CD4-positive, alpha-beta T cell treated with Interleukin-4 for 4 hours (primary cell): Measurements from ENCODE around the gene MAP3K21.
A peak's percentile ranks its signal among the peaks of the same experiment; 100 is the strongest.

Experiments
- DNase-seq: peaks from one replicate; pipeline ENCODE4 v3.0.0-alpha.2; 2020

Gene MAP3K21

DNA sequence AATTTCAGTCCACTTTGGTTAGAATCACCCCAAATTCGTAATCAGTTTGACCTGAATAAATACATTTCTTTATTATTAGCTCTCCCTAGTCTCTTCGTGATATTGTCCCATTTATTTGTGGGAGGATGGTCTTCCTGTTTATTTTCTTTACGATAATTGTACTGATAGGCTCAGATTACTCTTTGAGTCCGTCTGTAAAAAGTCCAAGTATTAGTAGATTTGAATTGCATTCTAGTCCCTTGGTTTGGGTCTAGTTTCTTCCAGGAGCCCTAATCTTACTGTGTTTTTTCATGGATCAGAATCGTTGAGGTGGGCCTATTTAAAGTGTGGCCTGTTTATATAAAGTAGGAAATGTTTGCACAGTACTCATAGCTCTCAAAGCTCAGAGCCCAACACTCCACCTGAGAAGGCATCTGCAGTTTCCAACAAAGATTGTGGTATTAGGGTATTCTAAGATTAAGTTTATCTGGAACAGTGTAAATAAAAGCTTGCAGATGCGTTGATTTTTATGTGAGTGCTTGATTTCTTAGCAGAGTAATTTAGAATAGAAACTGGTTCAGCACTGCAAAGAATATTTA, 33.1 kb downstream of the MAP3K21 start:
- no peak for DNase-seq

DNA sequence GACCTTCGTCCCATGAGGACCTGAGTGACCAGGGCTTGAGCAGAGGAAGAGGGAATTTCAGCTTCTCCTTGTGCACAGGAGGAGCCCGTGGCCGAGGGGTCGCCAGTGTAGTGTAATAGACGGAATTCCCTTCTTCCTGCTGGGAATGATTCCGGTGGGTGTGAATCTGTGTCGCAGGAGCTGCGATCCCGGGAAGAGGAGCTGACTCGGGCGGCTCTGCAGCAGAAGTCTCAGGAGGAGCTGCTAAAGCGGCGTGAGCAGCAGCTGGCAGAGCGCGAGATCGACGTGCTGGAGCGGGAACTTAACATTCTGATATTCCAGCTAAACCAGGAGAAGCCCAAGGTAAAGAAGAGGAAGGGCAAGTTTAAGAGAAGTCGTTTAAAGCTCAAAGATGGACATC, 34.4 kb downstream of the MAP3K21 start:
- no peak for DNase-seq

DNA sequence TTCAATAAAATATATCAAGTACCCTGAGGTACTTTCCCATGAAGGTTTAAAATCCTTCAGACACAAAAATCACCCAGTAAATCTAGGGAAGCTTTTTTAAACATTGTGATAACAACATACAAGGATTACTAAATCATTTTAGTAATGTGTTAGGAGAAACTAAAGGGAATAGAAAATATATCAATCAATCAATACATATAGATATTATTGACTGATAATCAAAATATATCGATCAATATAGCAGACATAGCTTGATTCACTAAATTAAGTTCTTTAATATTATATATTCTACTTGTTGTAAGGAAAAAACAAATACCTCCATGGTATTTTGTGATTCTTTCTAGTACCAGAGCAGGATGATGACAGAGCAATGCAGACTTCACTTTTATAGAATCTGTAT, 35.2 kb downstream of the MAP3K21 start:
- no peak for DNase-seq

DNA sequence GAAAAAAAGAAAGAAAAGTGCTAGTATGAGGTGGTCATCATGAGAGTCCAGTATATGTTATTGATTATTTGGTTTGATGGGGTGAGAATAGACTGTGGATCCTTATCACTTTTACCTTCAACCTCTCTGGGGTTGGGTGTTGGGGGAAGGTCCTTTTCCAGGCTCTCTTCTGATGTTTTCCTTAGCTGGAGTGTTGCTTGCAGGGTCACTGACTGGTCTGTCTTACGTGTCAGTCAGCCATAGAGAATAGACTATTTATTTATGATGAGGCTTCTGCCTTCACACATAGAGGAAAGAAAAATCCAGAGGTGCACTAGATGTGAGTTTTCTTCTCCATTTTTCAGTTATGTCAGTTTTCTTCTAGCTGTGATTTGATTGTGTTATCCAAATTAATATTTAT, 36.5 kb downstream of the MAP3K21 start:
- DNase-seq, result no peak

DNA sequence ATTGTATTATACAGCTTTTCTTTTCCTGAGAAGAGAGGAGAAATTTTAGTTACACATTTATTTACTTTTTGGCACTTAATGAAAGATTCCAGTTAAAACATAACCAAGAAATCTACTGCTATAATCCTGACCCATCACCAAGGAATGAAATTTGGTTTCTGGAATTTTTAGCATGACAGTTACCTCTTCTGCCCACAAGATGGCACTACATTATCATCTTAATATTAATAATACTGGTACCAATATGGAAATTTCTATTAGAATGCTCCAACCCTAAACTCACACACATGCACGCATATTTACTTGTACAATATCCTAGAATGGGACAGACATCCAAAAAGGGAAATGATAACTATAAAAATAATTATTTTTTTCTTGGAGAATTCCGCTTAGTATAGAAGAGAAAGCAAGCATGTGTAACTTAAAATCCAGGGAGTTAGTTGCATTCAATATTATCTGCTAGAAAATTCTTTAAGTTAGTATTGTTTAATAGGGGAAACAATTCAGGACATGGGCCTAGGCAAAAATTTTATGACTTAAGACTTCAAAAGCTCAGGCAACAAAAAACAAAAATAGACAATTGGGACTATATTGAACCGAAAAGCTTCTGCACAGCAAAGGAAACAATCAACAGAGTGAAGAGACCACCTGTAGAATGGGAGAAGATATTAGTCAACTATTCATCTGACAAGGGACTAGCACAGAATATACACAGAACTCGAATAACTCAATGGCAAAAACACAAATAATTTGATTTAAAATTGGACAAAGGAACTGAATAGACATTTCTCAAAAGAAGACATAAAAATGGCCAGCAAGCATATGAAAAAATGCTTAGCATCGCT, 37.4 kb downstream of the MAP3K21 start:
- peak; percentile 18 for DNase-seq

DNA sequence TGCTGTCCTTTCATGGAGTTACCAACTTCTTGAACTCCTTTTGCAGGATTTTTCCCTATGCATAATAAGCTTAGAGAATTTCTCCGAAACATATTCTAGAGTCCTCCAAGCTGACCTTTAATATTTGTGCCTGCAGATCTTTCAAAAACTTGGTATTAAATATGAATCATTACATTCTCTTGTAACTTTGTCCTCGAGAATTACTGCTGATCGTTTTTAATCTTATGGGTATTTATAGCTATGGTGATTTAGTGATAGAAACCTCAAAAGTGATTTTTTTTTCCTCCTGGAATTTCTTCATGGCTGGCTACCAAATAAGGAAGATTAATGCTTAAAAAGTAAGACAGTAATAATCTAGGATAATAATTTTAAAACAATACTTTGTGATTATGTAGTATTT, 39.1 kb downstream of the MAP3K21 start:
- DNase-seq, result no peak

DNA sequence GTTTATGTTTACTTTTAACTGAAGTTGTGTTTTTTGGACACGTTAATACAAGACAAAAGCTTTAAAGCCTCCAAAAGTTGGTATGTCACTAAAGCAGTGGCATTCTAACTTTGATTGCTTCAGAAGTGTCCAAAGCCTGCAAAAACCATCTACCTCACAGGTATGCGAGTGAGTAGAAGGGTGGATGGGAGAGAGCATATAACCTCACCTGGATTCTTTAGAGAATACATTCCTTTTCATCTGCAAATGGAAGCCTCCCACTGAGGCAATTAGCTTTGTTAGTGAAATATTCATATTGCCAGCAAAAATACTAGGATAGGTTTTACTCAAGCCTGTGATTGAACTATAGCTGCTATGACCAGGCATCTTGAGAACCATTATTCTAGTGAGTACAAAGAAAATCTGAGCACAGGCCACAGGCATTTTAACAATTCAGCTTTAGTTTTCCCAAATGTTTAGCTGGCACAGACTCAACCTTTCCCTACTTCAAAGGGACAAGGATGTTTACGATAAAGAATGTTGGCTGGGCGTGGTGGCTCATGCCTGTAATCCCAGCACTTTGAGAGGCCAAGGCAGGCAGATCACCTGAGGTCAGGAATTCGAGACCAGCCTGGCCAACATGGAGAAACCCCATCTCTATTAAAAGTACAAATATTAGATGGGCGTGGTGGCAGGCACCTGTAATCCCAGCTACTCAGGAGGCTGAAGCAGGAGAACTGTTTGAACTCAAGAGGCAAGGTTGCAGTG, 39.7 kb downstream of the MAP3K21 start:
- DNase-seq, result no peak

DNA sequence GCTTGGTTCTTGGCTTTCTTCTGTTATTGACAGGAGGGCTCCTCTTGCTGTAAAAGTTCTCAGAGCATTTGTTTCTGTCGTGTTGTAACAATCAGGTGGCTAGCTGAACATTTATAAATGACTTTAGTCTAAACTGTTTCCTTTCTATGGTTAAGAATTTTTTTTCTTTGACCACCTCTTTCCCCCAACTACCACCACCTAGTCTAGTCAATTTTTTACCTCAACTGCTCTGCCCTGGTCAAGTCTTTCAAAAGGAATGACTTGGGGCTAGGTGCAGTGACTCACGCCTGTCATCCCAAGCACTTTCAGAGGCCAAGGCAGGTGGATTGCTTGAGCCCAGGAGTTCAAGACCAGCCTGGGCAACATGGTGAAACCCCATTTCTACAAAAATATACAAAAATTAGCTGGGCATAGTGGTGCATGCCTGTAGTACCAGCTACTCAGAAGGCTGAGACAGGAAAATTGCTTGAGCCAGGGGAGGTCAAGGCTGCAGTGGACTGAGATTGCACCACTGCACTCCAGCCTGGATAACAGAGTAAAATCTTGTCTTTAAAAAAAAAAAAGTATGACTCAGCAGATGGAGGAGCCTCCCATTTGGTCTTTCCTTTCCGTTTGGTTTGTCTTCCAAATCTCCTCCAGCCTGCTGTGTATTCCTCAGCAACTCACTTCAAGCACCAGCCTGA, 40.7 kb downstream of the MAP3K21 start:
- no peak for DNase-seq

DNA sequence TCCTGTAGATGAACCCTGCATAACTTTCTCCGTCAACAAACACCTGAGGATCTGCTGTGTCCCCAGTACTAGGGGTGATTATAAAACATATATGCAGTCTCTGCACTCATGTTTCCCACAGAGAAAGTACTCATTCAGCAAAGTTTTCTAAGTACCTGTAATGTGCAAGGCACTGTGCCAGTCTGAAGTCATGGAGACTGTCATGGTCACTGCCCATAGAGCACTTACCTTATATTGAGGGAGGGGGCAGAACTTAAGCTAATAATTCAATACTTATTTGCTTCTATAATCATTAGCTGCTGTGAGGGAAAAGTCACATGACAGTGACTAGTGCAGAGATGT, 41.2 kb downstream of the MAP3K21 start:
- DNase-seq, result no peak

DNA sequence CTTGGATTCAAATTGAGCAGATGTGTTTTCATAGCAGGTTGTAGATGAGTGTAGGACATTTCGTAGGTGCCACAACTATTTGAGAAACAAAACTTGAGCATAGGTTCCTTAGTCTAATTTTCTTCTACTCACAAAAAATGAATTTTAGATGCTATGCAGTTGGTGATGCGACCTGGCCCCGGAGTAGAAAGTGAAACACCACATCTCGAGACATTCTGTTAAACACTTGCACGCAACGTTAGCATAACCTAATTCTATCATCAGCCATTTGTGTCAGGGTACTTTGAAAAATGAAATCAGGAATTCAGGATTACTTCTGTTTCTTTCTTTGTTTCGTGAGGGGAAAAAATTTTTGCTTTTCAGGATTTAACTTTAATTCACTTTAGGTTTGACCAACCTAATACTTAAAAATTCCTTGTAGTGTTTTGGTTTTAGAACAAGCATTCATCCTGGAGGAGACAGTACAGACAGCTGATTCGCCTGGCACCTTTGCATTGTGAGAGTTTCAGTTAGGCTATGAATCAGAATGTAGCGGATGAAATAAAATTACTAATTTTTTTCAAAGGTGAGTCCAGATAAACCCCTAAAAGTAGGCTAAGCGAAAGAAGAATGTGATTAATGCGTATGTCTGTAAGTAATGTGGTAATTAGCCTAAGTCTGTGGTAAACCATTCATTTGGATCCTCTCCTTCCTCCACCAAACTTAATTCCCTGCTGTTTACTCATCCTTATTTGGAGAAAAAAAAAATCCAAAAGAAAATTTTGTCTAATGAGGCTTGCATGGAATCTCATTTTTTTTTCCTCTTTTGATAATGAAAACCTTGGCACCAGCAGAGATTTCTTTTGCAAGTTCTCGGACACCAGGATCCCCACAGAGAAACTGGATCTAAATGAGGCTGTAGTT, 44.9 kb downstream of the MAP3K21 start:
- no peak for DNase-seq

DNA sequence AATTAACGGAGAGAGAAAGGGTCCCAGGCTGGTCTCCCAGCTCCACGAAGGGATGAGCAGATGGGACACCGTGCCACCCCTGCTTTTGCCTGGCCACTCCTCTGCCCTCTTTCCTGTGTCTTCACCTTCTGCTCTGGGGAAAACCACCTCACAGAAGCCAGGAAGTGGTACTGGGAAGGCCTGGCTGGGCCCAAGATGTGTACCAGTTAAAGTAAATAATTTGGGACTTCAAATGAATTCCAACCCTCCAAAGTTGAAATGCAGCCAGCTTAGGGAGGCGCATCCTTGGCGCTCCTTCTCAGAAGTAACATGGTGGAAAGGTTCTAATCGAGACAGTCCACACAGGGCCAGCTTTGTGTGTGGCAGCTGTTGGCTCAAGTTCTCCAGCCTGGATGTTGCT, 45.7 kb downstream of the MAP3K21 start:
- DNase-seq, result no peak

DNA sequence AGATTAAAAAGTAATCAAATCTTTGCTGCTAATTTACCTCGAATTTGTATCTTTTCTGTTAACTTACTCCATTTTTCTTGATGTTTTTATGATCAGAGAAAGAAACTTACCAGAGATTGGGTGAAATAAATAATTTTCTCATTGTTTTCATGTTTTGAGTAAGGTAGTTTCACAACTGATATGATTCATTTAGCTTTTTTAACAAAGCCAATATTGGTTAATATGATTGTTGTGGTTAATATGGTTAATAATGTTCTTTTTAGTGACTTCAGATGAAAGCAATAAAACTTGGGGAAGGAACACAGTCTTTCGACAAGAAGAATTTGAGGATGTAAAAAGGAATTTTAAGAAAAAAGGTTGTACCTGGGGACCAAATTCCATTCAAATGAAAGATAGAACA, 48.1 kb downstream of the MAP3K21 start:
- DNase-seq, result no peak

DNA sequence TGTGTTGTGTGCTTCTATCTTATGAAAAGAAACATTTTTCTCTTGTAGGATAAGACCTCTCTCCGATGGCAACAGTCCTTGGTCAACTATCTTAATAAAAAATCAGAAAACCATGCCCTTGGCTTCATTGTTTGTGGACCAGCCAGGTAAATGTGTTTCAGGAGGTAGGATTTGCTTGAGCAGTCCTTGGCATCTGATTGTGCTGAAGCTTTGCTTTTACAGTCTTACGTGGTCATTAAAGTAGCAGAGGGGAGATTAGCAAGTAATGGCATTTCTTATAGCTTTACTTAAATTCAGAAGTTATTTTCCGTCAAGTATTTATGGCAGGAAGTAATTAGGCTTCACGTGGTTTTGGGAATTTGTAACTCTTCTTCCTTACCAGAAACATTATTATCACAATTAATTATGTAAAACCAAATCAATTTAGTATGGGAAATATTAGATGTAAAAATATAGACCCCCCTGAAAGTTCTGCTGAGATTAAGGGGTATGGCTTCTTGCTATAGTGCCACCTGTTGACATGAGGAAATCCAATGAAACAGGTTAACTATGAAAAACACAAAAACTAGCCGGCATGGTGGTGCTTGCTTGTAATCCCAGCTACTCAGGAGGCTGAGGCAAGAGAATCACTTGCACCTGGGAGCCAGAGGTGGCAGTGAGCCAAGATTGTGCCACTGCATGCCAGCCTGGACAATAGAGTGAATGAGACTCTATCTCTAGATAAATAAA, 49.0 kb downstream of the MAP3K21 start:
- DNase-seq, result no peak

DNA sequence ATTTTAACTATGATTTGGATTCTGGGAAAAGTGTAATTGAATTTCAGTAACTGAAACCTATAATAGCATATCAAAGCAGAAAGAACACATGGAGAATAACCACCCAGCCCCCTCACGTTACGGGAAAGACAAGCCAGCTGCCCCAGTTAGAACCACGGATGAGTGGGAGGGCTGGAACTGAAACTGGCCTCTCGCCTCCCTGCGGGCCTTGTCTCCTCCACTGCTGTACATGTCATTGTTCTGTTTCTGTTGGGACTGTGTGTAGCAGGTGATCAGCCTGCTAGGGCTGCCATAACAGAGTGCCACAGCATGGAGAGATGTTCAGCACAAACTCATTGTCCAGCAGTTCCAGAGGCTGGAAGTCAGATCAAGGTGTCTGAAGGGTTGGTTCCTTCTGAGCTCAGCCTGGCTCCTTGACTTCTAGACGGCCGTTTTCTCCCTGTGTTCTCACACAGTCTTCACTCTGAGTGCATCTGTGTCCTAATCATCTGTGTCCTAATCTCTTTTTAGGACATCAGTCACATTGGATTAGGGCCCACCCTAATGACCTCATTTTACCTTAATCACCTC, 52.4 kb downstream of the MAP3K21 start:
- DNase-seq, result no peak

DNA sequence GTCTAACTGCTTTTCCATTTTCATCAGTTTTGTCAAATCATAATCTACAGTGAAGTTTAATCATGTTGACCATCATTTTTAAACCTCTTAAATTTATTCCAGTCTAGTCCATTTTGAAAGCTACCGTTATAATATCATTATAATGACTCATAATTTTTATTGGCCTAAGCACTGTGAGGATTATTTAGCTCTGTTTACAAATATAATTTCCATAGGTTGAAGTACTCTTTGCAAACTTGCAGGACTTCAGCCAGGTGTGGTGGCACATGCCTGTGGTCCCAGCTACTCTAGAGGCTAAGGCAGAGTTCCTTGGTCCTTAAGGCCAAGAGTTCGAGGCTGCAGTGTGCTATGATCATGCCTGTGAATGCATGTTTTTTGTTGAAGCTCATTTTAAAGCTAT, 54.3 kb downstream of the MAP3K21 start:
- no peak for DNase-seq

DNA sequence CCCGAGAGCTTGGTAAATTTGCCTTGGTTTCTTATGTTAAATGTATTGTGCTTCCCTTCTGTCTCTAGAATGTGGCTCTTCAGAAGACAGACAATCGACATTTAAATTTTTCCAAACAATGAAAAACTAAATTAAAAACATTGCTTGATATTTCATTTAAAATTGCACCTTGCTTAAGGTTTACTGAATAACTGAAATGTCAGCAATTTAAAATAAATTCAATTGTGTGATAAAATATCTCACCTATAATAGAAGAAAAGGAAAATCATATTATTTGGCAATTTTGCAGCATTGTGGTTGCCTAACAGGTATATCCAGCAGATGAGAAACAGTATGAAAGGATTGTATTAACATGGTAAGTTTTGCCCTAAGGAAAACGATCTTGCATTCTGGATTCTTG, 56.5 kb downstream of the MAP3K21 start:
- DNase-seq, result no peak

DNA sequence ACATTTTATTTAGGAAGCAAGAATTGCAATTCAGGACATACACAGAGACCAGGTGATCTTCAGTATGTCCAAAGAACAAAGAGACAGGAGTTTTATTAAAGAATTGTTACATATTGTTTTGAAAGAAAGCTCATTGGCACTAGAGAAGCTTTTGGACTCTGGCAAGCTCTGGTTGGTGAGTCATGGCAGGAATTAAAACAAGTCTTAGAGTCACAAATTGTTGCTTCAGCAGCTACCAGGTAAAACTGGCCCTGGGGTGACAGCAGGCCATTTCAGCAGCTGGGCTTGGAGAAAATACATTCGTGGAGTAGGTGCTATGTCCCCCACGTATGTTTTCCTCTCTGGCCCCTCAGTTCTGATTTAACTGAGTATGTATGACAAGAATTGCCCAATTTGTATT, 58.8 kb downstream of the MAP3K21 start:
- no peak for DNase-seq

DNA sequence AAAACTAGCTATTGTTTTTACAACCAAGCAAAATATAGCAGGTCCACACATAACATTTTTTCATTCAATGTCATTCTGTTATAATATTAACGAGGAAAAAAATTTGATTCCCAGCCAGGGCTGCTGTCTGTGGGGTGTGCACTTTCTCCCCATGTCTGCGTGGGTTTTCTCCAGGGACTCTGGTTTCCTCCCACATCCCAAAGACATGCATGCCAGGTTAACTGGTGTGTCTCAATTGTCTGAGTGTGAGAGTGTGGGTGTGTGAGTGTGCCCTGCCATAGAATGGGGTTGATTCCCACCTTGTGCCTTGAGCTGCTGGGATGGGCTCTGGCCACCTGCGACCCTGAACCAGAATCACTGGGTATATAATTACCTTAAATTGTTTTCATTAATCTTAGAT, 60.1 kb downstream of the MAP3K21 start:
- no peak for DNase-seq

DNA sequence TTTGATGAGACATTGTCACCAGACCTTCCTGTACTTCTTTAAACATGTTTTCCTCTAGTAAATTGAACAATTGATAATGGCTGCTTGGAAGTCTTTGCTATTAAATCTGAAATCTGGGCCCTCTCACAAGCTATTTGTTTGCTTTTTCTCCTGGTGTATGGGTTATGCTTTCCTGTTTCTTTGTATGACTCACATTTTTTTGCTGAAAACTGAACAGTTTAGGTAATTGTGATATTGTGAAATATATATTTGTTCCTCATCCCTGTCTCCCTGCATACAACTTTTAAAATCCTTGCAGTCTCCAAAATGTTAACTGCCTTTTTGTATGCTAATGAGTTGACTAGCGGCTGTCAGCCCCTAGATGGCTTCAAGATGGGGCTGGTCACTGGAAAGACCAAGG, 61.6 kb downstream of the MAP3K21 start:
- no peak for DNase-seq

DNA sequence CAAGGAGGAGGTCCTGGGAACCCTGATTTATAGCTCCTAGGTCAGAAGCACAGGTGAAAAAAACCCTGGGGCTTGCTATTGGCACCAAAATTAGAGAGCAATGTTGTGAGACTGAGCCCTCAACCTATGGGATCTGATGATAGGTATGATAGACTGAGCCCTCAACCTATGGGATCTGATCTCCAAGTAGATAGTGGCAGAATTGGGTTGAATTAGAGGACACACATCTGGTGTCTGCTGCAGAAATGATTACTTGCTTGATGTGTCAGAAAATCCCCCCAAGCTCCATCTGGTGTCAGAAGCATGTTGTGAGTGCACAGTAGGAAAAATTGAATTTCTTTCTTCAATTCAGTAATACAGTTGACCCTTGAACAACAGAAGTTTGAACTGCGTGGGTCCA, 62.4 kb downstream of the MAP3K21 start:
- DNase-seq, result no peak
